ENCODE results near the gene IRF2BPL. TPM values are rescaled to one million over a fixed set of nuclear protein-coding genes. Genes with fewer than 3 reads are reported as not detected.

IRF2BPL gene
- total RNA-seq, 2 donors from 2014 or later: 42.0 to 51.1 TPM

- Histone ChIP-seq H3K4me3 (no peak overlapping the region), H3K4me1 (peaks cover 0 to 14% of the 10 kb centered on the region in 2 donors), H3K27ac (no peak overlapping the region), H3K9me3 (no peaks in the 10 kb centered on the region), H3K36me3 (no peaks in the 10 kb centered on the region), H3K27me3 (no peaks in the 10 kb centered on the region)
- DNase-seq (ENCODE audit: low spot score): no peak
- no peak for TF ChIP-seq CTCF (IDR thresholded peaks at IDR 0.05)
Observed at GRCh38 chr14:76987956-76988520, 40.5 kb downstream of the IRF2BPL start.

DNA sequence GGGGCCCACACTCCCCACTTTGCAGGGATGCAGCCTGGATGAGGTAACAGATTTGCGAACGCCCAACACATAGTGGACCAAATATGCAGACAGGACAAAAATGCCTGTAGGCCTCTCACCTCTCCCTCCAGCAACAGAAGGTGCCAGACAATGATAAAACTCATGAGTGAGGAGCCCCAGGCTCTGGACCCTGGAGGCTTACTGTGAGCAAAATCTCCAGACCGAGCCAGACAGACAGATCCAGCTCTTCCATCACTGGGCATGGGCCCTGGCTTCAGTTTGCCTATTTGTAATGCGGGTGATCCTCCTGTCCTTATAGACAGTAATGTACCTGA is 42.3 kb downstream of the IRF2BPL start:
- Histone ChIP-seq H3K27me3 (no peaks in the 10 kb centered on the region), H3K4me3 (no peak overlapping the region), H3K9me3 (no peaks in the 10 kb centered on the region), H3K4me1 (peaks cover 0 to 14% of the 10 kb centered on the region in 2 donors), H3K36me3 (no peaks in the 10 kb centered on the region), H3K27ac (no peak overlapping the region)
- no peak for TF ChIP-seq CTCF (IDR thresholded peaks at IDR 0.05)
- no peak for DNase-seq (ENCODE audit: low spot score)

- Histone ChIP-seq H3K4me1 (peaks cover 0 to 14% of the 10 kb centered on the region in 2 donors), H3K9me3 (no peaks in the 10 kb centered on the region), H3K36me3 (no peaks in the 10 kb centered on the region), H3K4me3 (no peak overlapping the region), H3K27me3 (no peaks in the 10 kb centered on the region), H3K27ac (no peak overlapping the region)
- no peak for DNase-seq (ENCODE audit: low spot score)
- TF ChIP-seq CTCF (IDR thresholded peaks at IDR 0.05): no peak
Observed at GRCh38 chr14:76985540-76986230, 42.8 kb downstream of the IRF2BPL start.

- H3K36me3 ChIP-seq: no peaks in the 10 kb centered on the region
- H3K4me3 ChIP-seq: no peak overlapping the region
- H3K27ac ChIP-seq: no peak overlapping the region
- no peaks in the 10 kb centered on the region for H3K9me3 ChIP-seq
- peaks cover 0 to 14% of the 10 kb centered on the region in 2 donors for H3K4me1 ChIP-seq
- no peak for TF ChIP-seq CTCF (IDR thresholded peaks at IDR 0.05)
- no peak for DNase-seq (ENCODE audit: low spot score)
- H3K27me3 ChIP-seq: no peaks in the 10 kb centered on the region
Observed at GRCh38 chr14:76984787-76985375, 43.6 kb downstream of the IRF2BPL start.

- peaks cover 0 to 14% of the 10 kb centered on the region in 2 donors for H3K4me1 ChIP-seq
- no peak for TF ChIP-seq CTCF (IDR thresholded peaks at IDR 0.05)
- no peaks in the 10 kb centered on the region for H3K9me3 ChIP-seq
- no peaks in the 10 kb centered on the region for H3K27me3 ChIP-seq
- no peak overlapping the region for H3K4me3 ChIP-seq
- no peaks in the 10 kb centered on the region for H3K36me3 ChIP-seq
- DNase-seq (ENCODE audit: low spot score): no peak
- no peak overlapping the region for H3K27ac ChIP-seq
Observed at GRCh38 chr14:76984297-76984696, 44.2 kb downstream of the IRF2BPL start.

All from right atrium auricular region (tissue), 2 donors.